Measurements from ENCODE around the gene FOSB.
A peak's percentile ranks its signal among the peaks of the same experiment; 100 is the strongest.

Gene FOSB

GRCh38 chr19:45485305-45486077, 17.7 kb downstream of the FOSB start:
- peak; percentile 68 for DNase-seq

DNA sequence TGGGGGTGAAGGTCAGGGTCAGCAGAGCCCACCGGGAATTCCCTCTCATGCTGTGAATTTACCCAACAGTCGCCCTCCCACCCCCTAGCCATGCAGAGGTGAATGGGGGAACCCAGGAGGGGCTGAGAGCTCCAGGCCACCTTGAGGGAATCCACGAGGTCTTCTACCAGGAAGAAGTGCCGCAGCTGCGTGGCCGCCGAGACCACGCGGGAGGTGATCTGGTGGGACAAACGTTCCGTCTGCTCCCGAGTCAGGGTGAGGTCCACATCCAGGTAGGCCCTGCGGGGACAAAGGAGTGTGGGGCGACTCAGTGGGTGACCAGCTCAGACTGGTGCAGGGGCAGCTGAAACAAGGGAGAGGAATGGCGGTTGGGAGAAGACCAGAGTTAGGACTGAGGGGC, 20.9 kb downstream of the FOSB start:
- no peak for DNase-seq

DNA sequence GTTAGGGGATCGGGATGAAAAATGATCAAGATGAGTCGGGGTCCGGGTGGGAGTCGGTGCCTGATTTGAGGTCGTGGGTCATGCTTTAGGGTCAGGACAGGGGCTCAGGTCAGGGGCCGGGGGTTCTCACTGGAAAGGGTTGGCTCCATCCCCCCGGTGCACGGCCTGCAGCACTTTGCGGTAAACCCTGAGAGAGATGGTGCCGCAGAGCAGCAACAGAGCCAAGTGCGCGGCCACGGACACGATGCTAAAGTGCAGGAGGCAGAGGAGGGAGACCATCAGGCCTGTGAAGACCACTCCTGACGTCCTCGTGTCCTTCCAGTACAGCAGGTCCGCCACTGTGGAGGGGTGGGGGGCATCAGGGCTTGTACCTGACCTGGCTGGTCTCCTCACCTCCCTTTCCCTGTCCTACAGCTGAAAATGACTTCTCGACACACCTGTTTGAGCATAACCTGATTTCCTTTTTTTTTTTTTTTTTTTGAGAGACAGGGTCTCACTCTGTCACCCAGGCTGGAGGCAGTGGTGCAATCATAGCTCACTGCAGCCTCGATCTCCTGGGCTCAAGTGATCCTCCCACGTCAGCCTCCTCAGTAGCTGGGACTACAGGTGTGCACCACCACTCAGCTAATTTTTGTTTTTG, 21.5 kb downstream of the FOSB start:
- no peak for DNase-seq

DNA sequence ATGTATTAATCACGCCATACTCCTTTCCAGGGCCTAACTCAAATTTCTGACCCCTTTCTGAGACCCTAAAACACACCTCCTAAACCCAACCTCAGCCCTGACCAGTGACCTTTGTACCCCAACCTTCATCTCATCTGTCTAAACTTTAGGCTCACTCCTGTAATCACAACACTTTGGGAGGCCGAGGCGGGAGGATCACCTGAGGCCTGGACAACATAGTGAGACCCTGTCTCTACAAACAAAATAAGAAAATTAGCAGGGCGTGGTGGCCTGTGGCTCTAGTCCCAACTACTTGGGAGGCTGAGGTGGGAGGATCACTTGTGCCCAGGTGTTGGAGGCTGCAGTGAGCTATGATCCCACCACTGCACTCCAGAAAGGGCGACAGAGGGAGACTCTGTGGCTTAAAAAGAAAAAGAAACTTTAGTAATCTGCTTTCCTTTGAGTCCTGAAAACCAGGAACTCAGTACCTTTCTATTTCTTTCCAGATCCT, 24.4 kb downstream of the FOSB start:
- no peak for DNase-seq

DNA sequence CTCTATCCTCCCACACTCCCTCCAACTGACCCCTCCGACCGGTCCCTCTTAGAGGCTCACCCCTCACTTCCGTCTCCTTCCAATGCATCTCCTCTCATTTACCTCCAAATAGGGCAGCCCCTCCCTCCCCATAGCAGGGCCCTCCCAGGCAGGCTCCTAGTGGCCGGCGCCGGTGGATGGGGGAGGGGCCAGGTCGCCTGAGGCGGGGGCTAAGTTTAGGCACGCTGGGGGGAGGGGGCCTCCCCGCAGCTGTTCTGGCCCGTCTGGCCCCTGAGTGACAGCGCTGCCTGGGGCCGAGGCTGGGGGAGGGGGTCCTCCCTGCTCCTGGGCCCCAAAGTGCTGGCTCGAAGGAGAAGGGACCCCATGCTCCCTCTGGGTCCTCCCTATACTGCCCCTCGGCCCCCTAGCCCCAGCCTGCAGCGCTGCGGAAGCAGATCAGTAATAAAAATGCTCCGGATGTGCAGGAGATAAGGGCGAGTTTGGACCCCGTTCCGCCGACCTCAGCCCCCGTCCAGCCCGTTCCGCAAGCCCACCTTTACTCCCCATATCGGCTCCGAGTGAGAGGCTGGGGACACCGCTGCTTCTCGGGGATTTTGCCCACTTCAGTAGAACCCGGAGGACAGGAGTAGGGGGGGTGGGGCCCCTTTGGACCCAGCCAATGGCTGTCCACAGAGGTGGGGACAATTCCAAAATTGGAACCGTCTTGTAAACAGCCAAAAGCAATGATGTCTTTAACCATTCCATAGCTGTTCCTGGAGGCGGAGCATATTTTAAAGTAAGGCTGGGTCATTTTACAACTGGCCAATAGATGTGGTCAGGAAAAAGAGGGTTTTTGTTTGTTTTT, 25.1 kb downstream of the FOSB start:
- no peak for DNase-seq

GRCh38 chr19:45494261-45494916, 26.6 kb downstream of the FOSB start:
- DNase-seq = no peak

GRCh38 chr19:45495178-45495577, 27.4 kb downstream of the FOSB start:
- no peak for DNase-seq

DNA sequence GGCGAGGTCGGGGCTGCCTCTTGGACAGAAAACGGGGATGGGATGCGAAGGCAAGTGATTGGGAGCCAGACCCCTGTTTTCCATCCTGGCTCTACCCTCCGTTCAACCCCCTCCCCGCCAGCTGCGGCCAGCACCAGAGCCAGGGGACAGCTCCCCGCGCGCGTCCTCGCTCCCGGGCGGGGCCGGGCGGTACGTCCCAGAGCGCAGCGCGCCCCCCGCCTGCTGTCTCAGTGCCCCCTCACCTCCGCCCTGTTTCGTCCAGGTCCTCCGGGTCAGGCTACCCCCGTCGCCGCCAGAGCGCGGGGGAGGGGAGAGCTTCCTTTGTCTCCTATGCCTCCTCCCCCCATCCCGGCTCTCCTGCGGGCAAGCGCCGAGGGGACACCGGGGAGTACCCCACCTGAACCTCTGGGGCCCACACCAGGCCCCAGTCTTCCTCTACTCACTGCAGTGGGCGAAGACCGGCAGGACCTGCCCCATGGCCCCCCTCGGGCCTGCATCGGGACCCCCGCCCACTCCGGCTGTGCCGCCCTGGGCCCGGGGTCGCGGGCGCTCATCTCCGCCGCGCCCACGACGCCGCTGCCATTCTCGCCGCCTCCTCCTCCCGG, 28.7 kb downstream of the FOSB start:
- DNase-seq = no peak

GRCh38 chr19:45497791-45498190, 30.0 kb downstream of the FOSB start:
- DNase-seq = no peak

DNA sequence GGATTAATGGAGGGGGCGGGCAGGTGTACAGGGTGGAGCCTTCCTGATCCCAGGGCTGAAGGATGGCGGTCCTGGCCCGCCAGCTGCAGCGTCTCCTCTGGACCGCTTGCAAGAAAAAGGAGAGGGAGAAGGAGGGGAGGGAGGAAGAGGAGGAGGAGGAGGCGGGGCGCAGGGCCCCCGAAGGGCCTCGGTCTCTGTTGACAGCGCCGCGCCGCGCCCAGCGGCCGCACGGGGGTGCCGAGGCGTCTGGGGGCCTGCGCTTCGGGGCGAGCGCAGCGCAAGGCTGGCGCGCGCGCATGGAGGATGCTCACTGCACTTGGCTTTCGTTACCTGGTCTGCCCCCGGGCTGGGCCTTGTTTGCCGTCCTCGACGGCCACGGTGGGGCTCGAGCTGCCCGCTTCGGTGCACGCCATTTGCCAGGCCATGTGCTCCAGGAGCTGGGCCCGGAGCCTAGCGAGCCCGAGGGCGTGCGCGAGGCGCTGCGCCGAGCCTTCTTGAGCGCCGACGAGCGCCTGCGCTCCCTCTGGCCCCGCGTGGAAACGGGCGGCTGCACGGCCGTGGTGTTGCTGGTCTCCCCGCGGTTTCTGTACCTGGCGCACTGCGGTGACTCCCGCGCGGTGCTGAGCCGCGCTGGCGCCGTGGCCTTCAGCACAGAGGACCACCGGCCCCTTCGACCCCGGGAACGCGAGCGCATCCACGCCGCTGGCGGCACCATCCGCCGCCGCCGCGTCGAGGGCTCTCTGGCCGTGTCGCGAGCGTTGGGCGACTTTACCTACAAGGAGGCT, 30.8 kb downstream of the FOSB start, which contains the start of gene PPM1N:
Gene PPM1N, plus strand, starts transcription at position 33 of the 785 bp plus-strand sequence. Its CDS starts 30 bp downstream, at position 63.
- DNase-seq = peak; percentile 80

- no peak for DNase-seq
Observed at GRCh38 chr19:45499196-45500180, 31.7 kb downstream of the FOSB start.

DNA sequence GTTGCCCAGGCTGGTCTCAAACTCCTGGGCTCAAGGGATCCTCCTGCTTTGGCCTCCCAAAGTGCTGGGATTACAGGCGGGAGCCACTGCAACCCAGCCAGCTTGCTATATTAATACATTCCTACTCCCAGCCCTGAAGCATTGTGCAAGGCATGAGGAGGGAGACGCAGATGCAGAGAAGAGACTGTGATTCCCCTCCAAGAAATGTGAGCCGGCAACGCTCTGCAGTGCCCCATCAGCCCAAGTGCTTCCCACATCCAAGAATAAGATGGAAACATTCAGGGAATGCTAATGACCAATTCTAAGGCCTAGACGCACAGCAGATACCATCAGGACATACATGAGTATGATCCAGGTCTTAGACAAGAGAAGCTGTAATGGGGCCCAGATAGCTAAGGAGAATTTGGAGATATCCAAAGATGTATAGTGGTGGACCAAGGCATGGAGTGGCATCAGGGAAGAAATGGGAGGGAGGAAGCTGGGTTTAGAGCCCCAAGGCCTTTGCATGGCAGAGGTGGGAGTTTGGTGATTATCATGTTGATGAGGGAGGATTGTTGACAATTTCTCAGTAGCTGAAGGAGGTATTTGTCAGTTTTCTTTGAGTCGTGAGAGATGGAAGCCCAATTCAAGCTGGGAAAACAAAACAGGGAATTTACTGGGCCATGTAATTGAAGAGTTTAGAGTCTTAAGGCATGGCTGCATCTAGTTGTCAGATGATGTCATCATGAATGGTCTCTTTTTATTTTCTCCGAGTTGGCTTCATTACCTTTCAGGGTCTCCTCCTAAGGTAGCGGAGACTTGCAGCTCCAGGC, 33.3 kb downstream of the FOSB start:
- DNase-seq = no peak

DNA sequence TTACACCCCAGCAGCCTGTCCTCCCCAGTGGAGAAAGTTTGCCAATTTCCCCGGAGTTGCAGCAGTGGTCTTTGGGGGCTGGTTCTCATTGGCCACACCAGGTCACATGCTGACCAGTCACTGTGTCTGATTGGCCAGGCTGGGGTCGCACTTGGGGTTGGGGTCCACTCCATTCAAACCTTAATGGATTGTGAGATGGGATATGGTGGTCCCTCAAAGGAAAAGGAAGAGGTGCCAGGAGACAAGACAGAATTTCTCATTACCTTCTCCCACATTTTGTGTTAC, 33.9 kb downstream of the FOSB start:
- no peak for DNase-seq

DNA sequence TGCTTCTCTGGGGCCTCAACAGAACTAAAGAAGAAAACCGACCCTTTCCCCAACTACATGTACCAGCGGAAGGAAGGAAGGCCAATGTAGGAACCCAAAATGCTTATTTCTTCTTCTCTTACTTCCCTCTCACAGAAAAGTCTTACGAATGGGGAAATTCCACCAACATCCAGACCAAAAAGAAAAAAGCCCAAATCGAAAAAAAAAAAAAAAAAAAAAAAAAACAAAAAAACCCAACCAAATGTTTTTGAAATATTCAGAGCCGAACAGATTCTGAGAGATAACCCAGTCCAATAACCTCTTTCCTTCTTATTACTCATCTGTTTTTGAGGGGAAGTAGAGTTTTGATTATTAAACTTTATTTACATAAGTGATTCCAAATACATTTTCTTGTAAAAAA, 34.3 kb downstream of the FOSB start:
- DNase-seq = no peak

GRCh38 chr19:45503909-45504308, 36.1 kb downstream of the FOSB start:
- DNase-seq = no peak

DNA sequence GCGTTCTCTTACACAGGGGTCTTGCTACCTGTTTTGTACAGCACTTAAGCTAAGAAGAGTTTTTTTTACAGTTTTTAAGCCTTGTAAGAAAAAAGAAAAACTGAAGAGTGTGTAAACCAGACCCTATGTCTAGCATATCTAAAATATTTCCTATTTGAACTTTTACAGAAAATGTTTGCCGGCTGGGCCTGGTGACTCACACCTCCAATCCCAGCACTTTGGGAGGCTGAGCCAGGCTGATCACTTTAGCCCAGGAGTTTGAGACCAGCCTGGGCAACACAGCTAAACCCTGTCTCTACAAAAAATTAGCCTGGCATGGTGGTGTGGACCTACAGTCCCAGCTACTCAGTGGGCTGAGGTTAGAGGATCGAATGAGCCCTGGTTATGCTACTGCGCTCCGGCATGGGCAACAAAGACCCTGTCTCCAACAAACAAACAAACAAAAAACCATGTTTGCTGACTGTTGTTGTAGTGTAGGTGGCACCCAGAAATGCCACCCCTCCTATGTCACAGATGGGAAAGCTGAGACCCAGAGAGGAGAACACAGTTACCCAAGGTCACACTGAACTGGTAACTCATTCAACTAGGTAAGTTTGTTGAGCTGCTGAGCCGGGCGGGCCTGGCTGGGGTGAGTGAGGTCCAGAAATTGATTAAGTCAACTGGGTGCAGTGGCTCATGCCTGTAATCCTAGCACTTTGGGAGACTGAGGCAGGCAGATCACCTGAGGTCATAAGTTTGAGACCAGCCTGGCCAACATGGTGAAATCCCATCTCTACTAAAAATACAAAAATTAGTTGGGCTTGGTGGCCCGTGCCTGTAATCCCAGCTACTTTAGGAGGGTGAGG, 37.6 kb downstream of the FOSB start:
- DNase-seq = no peak

DNA sequence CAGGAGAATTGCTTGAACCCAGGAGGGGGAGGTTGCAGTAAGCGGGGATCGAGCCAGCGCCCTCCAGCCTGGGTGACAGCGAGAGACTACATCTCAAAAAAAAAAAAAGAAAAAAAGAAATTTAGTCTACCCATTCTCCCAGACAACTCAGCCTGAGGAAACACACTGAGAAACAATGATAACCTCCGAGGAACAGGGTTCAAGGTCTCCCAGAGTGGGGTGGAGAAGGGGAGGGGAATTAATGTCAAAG, 38.1 kb downstream of the FOSB start:
- DNase-seq = no peak

GRCh38 chr19:45506246-45506988, 38.6 kb downstream of the FOSB start:
- DNase-seq = no peak
